Activated naive CD4-positive, alpha-beta T cell treated with anti-CD3 and anti-CD28 coated beads, Interleukin-2, amount 50 U/mL, for 24 hours (primary cell): ENCODE data around the gene KCTD15.

Source experiments
- H3K27ac Mint-ChIP-seq: one replicate; pipeline ENCODE4 v1.8.0; 2021; ENCODE audit warnings: mild to moderate bottlenecking, mixed read lengths
- H3K27me3 Mint-ChIP-seq: one replicate; pipeline ENCODE4 v1.8.0; 2021; ENCODE audit warnings: mixed read lengths
- H3K36me3 Mint-ChIP-seq: one replicate; pipeline ENCODE4 v1.8.0; 2021; ENCODE audit warnings: mixed read lengths
- H3K4me1 Mint-ChIP-seq: one replicate; pipeline ENCODE4 v1.8.0; 2021; ENCODE audit warnings: mixed read lengths
- H3K4me3 Mint-ChIP-seq: one replicate; pipeline ENCODE4 v1.8.0; 2021; ENCODE audit warnings: mild to moderate bottlenecking, mixed read lengths
- H3K9me3 Mint-ChIP-seq: one replicate; pipeline ENCODE4 v1.8.0; 2021; ENCODE audit warnings: mixed read lengths

Gene KCTD15

DNA sequence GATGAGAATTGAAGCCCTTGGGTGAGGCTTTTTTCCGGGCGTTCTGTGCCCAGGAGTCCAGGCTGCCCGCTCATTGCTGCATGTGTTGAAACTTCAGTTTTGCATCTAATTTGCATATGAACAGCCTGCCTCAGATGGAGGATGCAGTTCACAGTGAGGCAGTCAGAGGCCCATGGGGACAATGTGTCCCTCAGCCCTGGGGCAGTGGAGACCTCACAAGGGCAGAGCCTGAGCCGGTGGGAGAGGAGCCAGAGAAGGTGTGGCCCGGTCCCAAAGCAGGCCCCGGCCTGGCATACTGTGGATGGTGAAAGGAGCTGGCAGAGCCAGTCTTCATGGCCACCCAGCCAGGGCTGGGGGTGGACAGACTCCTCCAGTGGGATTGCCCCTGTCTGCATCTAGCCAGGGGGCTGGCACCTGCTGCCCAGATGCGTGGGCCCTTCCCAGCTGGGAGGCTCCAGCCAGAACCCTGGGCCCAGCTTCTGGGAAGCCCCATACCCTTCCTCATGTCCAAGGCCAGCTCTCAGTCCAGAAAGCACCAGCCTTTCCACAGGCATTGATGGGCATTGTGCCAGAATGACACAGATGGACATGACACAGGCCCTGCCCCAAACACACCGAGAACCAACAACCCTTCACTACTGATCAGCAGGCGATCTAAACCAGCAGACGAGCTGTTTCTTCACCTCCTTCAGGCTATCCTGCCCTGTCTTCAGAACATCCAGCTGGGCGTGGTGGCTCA, 32.9 kb upstream of the KCTD15 start:
- Mint-ChIP-seq H3K36me3 (no peaks in the 10 kb centered on the region), H3K4me1 (no peaks in the 10 kb centered on the region), H3K4me3 (no peak overlapping the region), H3K27ac (no peak overlapping the region), H3K9me3 (no peaks in the 10 kb centered on the region), H3K27me3 (peaks cover 2% of the 10 kb centered on the region)

DNA sequence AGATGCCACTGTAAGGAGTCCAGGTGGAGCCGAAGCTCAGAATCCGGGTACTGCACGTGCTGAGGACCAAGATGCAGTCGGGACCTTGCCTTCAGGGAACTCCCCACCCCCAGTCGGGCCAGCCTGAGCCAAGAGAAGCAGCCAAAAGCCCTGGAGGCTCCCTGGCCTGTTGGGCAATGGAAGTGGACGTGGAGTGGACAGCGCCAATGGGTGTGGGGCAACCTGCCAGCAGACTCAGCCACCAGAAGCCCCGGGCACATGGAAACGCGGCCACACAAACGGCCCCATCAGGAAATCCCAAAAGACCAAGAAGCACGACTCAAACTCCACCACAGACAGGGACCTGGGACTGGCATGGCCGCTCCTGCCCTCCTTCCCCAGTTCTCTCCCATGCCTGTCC, 30.0 kb upstream of the KCTD15 start:
- no peak overlapping the region for H3K4me3 Mint-ChIP-seq
- H3K4me1 Mint-ChIP-seq: no peaks in the 10 kb centered on the region
- no peak overlapping the region for H3K27ac Mint-ChIP-seq
- peaks cover 11% of the 10 kb centered on the region for H3K27me3 Mint-ChIP-seq
- H3K36me3 Mint-ChIP-seq: no peaks in the 10 kb centered on the region
- no peaks in the 10 kb centered on the region for H3K9me3 Mint-ChIP-seq

DNA sequence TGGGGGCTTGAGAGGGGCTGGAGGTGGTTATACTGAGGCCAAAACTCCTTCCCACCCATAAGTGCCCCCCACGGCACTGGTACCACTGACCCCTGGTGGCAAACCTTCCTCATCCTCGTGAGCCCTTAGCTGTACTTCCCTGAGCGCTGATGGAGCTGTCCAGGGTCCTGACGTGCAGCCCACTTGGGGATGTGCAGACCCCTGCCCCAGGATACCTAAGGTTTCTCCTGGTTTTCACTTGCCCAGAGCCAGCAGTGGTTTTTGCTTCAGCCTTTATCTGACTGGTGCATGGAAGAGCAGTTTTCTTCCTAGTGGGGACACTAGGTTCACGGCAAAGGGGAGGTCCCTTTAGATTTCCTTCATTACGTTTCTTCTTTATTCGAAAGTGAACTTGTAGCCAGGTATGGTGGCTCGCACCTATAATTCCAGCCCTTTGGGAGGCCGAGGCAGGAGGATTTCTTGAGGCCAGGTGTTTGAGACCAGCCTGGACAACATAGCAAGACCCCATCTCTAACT, 28.7 kb upstream of the KCTD15 start:
- Mint-ChIP-seq H3K4me1 (no peaks in the 10 kb centered on the region), H3K27me3 (peaks cover 11% of the 10 kb centered on the region), H3K9me3 (no peaks in the 10 kb centered on the region), H3K4me3 (no peak overlapping the region), H3K36me3 (no peaks in the 10 kb centered on the region), H3K27ac (no peak overlapping the region)

DNA sequence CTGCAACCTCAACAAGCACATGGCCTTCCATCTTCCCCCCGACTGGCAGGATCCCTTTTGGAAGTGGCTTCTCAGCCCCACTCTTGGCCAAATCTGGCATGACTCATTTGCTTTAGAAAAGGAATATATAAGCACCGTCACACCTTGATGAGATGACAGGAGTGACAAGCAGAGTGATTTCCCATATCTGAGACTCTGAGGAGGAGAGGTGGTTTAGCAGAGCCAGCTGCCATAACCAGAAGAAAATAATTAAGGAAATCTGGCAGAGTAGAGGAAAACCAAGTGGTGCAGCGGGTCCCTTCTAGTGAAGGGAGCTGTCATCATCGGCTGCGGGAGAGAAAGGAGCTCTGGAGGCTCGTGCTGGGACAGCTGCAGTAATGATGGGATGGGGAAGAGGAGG, 27.5 kb upstream of the KCTD15 start:
- Mint-ChIP-seq H3K4me1 (no peaks in the 10 kb centered on the region), H3K36me3 (no peaks in the 10 kb centered on the region), H3K9me3 (no peaks in the 10 kb centered on the region), H3K27ac (no peak overlapping the region), H3K4me3 (no peak overlapping the region), H3K27me3 (peaks cover 11% of the 10 kb centered on the region)

DNA sequence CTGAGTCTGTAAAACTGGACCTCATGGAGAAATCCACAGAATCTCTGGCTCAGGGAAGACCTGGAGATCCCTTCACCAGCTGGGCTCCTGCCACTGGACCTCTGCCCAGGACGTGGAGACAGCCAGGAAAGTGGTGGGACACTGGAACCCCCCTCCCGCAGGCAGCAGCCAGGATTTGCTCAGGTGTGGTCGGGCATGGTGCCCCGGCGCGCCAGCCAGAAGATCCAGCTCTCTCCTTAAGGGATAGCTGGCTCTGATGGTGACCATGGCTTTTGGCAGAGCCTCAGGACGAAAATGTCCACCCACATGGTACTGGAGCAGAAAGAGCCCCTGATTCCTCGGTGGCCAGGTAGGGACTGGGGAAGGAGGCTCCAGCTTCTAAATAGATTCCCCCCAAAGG, 26.6 kb upstream of the KCTD15 start:
- Mint-ChIP-seq H3K4me1 (no peaks in the 10 kb centered on the region), H3K4me3 (no peak overlapping the region), H3K9me3 (no peaks in the 10 kb centered on the region), H3K36me3 (no peaks in the 10 kb centered on the region), H3K27ac (no peak overlapping the region), H3K27me3 (peaks cover 11% of the 10 kb centered on the region)

DNA sequence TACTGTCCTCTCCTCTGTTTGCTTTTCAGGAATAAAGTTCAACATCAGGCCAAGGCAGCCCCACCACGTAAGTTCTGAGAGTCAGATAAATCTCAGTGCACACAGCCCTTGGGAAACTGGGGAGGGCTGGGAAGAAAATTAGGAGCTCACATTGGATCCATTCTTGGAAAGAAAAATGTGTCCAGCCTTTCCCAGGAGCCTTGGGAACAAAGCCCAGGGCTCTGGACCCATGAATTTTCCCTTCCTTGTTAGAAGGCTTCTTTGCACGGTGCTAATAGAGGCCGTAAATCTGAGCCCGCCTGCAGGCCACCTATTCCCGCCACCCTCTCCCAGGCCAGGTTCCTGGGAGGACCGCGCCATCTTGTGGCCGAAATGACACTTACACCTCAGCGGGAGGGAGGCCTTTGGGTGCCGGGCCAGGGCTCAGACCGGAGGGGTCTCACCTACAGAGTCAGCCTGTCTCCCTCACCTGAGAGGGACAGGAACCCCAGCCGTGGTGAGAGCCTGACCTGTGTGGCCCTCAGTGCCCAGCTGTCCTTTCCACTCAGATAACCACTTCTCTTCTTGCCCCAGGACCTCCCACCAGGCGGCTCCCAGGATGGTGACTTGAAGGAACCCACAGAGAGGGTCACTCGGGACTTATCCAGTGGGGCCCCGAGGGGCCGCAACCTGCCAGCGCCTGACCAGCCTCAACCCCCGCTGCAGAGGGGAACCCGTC, 25.1 kb upstream of the KCTD15 start:
- no peak overlapping the region for H3K4me3 Mint-ChIP-seq

DNA sequence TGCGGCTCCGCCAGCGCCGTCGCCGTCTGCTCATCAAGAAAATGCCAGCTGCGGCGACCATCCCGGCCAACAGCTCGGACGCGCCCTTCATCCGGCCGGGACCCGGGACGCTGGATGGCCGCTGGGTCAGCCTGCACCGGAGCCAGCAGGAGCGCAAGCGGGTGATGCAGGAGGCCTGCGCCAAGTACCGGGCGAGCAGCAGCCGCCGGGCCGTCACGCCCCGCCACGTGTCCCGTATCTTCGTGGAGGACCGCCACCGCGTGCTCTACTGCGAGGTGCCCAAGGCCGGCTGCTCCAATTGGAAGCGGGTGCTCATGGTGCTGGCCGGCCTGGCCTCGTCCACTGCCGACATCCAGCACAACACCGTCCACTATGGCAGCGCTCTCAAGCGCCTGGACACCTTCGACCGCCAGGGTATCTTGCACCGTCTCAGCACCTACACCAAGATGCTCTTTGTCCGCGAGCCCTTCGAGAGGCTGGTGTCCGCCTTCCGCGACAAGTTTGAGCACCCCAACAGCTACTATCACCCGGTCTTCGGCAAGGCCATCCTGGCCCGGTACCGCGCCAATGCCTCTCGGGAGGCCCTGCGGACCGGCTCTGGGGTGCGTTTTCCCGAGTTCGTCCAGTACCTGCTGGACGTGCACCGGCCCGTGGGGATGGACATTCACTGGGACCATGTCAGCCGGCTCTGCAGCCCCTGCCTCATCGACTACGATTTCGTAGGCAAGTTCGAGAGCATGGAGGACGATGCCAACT, 24.4 kb upstream of the KCTD15 start:
- H3K4me1 Mint-ChIP-seq: no peaks in the 10 kb centered on the region
- H3K4me3 Mint-ChIP-seq: no peak overlapping the region
- peaks cover 11% of the 10 kb centered on the region for H3K27me3 Mint-ChIP-seq
- no peaks in the 10 kb centered on the region for H3K36me3 Mint-ChIP-seq
- H3K27ac Mint-ChIP-seq: no peak overlapping the region
- no peaks in the 10 kb centered on the region for H3K9me3 Mint-ChIP-seq

More for the DNA sequence above, 25.1 kb upstream of the KCTD15 start:
- H3K36me3 Mint-ChIP-seq: no peaks in the 10 kb centered on the region
- H3K4me1 Mint-ChIP-seq: no peaks in the 10 kb centered on the region
- no peak overlapping the region for H3K27ac Mint-ChIP-seq
- H3K27me3 Mint-ChIP-seq: peaks cover 12% of the 10 kb centered on the region
- no peaks in the 10 kb centered on the region for H3K9me3 Mint-ChIP-seq

DNA sequence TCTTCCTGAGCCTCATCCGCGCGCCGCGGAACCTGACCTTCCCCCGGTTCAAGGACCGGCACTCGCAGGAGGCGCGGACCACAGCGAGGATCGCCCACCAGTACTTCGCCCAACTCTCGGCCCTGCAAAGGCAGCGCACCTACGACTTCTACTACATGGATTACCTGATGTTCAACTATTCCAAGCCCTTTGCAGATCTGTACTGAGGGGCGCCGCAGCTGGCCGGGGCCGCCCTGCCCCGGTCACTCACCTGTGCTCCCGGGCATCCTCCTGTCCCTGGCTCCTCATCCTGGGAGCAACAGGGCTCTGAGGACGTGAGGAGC, 23.9 kb upstream of the KCTD15 start:
- Mint-ChIP-seq H3K9me3 (no peaks in the 10 kb centered on the region), H3K4me1 (no peaks in the 10 kb centered on the region), H3K4me3 (no peak overlapping the region), H3K36me3 (no peaks in the 10 kb centered on the region), H3K27ac (no peak overlapping the region), H3K27me3 (peaks cover 11% of the 10 kb centered on the region)

DNA sequence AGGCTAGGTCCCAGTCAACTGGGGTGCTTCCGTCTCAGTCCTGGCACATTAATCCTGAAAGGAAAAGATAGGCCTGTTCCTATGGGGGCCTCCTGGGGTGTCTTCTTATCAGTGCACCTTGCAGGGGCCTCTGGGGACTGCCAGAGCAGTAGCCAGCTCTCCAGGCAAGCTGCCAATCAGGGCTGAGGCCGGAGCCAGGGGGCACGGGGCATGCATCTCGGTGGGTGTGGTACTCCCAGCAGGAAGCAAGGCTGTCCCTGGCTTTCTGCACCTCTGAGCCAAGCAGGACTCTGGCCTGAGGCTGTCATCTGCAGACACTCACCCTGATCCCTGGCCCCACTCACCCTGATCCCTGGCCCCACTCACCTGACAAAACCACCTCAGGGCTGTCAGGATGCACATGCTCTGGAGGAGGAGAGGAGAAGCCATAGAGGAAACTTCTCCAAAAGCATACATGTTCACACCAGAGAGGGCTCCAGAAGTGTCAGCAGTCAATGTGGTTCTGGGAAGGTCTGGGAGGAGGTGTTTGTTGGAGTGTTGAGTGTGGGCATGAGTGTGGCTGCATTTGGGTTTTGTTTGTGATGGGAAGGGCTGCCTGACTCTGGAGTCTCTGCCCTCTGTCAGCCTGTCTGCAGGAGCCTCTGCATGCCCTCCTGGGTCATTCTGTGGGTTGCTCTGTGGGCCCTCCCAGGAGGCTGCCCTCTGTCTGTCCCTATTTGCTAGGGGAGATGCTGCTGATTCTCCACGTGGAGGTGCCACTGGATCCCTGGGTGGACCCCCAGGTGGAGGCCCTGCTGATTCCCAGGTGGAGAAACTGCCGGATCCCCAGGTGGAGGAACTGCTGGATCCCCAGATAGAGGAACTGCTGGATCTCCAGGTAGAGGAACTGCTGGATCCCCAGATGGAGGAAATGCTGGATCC, 22.7 kb upstream of the KCTD15 start:
- H3K4me1 Mint-ChIP-seq: no peaks in the 10 kb centered on the region
- no peaks in the 10 kb centered on the region for H3K9me3 Mint-ChIP-seq
- no peaks in the 10 kb centered on the region for H3K36me3 Mint-ChIP-seq
- H3K27me3 Mint-ChIP-seq: peaks cover 15% of the 10 kb centered on the region
- no peak overlapping the region for H3K27ac Mint-ChIP-seq
- H3K4me3 Mint-ChIP-seq: no peak overlapping the region

DNA sequence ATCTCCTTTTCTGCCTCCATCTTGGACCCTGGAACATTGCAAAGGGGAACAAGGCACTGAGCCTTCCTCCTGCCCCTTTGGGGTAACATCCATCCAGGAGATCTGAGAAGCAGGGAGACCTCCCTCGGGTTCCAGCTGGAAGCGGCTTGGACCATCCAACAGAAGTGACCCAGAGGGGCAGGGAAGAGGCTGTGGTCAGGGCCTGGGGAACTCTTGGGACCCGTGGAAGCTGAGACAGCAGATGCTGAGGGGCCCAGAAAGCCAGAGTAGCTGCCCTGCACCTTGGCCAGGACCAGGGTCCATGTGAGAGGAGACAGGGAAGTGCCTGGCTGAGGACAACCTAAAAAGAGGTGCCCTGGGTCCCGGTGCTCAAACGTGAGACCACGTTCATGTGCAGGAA, 21.9 kb upstream of the KCTD15 start:
- no peaks in the 10 kb centered on the region for H3K36me3 Mint-ChIP-seq
- H3K4me3 Mint-ChIP-seq: no peak overlapping the region
- H3K27me3 Mint-ChIP-seq: peaks cover 15% of the 10 kb centered on the region
- H3K9me3 Mint-ChIP-seq: no peaks in the 10 kb centered on the region
- H3K4me1 Mint-ChIP-seq: peaks cover 3% of the 10 kb centered on the region
- H3K27ac Mint-ChIP-seq: no peak overlapping the region

DNA sequence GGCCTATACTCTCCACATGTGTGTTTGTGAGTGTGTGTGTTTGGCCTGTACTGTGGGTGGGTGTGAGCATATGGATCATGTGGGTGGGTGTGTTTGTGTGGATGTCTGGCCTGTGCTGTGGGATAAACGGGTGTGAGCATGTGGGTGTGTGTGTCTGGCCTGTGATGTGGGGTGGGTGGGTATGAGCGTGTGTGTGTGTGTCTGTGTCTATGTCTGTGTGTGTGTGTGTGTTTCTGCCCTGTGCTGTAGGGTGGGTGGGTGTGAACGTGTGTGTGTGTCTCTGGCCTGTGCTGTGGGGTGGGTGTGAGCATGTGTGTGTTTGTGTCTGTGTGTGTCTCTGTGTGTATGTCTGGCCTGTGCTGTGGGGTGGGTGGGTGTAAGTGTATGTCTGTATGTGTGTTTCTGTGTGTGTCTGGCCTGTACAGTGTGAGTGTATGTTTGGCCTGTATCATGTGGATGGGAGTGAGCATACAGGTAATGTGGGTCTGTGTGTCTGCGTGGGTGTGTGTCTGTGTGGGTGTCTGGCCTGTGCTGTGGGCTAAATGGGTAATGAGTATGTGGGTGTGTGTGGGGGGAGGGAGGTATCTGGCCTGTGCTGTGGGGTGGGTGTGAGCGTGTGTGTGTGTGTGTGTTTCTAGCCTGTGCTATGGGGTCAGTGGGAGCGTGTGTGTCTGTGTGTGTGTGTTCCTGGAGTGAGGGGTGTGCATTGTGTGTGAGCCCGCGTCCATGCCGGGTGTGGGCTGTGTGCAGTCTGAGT, 20.8 kb upstream of the KCTD15 start:
- no peak overlapping the region for H3K4me3 Mint-ChIP-seq
- H3K9me3 Mint-ChIP-seq: no peaks in the 10 kb centered on the region
- H3K4me1 Mint-ChIP-seq: peaks cover 3% of the 10 kb centered on the region
- peaks cover 15% of the 10 kb centered on the region for H3K27me3 Mint-ChIP-seq
- no peaks in the 10 kb centered on the region for H3K36me3 Mint-ChIP-seq
- H3K27ac Mint-ChIP-seq: no peak overlapping the region

DNA sequence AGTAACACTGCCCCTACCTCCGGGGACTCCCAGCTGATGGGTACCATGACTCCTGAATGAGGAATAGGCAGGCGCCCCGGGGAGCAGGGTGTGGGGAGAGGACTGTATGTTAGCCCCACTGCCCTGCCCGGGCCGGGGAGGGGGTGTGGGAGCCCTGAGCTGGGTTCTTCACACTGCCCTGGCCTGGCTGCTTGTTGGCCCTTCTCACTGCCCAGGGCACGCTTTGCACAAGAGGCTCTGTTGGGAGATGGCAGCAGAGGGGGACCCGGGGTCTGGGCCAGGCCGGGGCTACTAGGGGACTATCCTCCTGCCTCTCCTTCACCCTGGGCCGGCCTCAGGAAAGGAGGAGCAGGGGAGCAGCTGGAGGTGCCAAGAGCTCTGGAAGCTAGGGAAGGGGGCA, 19.3 kb upstream of the KCTD15 start:
- peaks cover 13% of the 10 kb centered on the region for H3K27me3 Mint-ChIP-seq
- H3K9me3 Mint-ChIP-seq: no peaks in the 10 kb centered on the region
- no peaks in the 10 kb centered on the region for H3K36me3 Mint-ChIP-seq
- H3K27ac Mint-ChIP-seq: no peak overlapping the region
- H3K4me1 Mint-ChIP-seq: peaks cover 3% of the 10 kb centered on the region
- H3K4me3 Mint-ChIP-seq: no peak overlapping the region

DNA sequence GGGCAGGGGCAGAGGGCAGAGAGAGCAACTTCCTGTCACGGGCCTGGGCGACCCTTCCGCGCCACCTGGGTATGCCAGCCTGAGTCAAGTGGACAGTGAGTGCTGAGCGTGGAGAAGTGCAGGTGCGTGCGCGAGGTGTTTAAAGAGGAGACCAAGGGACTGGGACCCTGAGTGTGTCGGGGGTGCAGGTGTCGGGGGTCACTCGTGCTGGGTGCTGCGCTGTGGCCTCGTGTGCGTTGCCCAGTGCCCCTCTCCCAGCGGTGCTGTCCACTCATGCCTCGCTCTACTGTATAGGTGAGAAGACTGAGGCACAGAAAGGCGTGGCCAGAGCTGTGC, 18.9 kb upstream of the KCTD15 start:
- Mint-ChIP-seq H3K4me3 (no peak overlapping the region), H3K9me3 (no peaks in the 10 kb centered on the region), H3K36me3 (no peaks in the 10 kb centered on the region), H3K4me1 (peaks cover 3% of the 10 kb centered on the region), H3K27ac (no peak overlapping the region), H3K27me3 (peaks cover 13% of the 10 kb centered on the region)

DNA sequence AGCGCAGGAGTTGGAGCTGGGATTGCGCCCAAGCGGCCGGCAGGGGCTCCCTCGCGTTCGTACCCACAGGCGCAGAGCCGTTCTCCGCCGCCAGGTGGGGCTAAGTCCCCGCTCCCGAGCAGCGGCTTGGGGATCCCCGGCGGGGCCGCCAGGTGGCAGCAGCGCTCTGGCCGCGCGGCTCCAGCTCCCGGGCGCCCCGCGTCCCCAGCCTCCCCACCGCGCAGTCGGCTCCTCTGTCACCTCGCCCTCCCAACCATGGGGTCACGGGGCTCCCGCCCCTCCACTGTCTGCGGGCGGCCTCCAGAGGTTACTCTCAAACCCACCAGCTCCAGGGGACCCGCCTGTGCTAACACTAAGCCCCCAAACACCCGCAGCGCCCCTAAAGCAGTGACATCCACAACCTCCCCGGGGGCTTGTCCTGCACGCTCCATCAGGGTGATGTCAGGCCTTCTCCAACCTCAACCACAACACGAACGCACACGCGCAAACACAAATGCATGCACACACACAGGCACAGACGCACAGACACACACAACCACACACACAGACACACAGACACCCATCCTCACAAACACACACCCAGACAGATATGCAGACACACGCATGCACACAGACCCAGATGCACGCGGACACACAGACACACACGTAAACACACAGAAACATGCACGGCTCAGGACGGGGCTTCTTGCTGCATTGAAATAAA, 18.4 kb upstream of the KCTD15 start:
- no peak overlapping the region for H3K4me3 Mint-ChIP-seq
- no peaks in the 10 kb centered on the region for H3K9me3 Mint-ChIP-seq
- H3K27ac Mint-ChIP-seq: no peak overlapping the region
- peaks cover 13% of the 10 kb centered on the region for H3K27me3 Mint-ChIP-seq
- H3K4me1 Mint-ChIP-seq: peaks cover 3% of the 10 kb centered on the region
- H3K36me3 Mint-ChIP-seq: no peaks in the 10 kb centered on the region
